ENCODE results near the gene ATP6V1B1.
"Not testable (repeated sequence)": the region's sequence is repeated elsewhere in the genome, so short reads cannot be mapped to it uniquely, and the experiment has no call there.

Gene ATP6V1B1

GRCh38 chr2:70992945-70993853 is 57.5 kb downstream of the ATP6V1B1 start:
- no peak for DNase-seq

GRCh38 chr2:70994009-70994698 is 58.5 kb downstream of the ATP6V1B1 start:
- DNase-seq = no peak

- peak; percentile 92 for DNase-seq
Observed at GRCh38 chr2:70994699-70995425, 59.2 kb downstream of the ATP6V1B1 start, which contains the start of gene TEX261. TEX261 (minus strand) TSS chr2:70994873; CDS start chr2:70994757, 116 bp downstream.

GRCh38 chr2:70995426-70995729 is 59.7 kb downstream of the ATP6V1B1 start:
- DNase-seq = no peak

GRCh38 chr2:70998885-70999284 is 63.2 kb downstream of the ATP6V1B1 start:
- DNase-seq = not testable (repeated sequence)

- no peak for DNase-seq
Observed at GRCh38 chr2:70999362-70999761, 63.7 kb downstream of the ATP6V1B1 start.

GRCh38 chr2:70999931-71000330 is 64.2 kb downstream of the ATP6V1B1 start:
- not testable (repeated sequence) for DNase-seq

GRCh38 chr2:71000780-71001591 is 65.3 kb downstream of the ATP6V1B1 start:
- no peak for DNase-seq

- DNase-seq = no peak
Observed at GRCh38 chr2:71001592-71001927, 65.9 kb downstream of the ATP6V1B1 start.

- DNase-seq = no peak
Observed at GRCh38 chr2:71001981-71002570, 66.4 kb downstream of the ATP6V1B1 start.

- DNase-seq = no peak
Observed at GRCh38 chr2:71003396-71003795, 67.7 kb downstream of the ATP6V1B1 start.

GRCh38 chr2:71003966-71004755 is 68.5 kb downstream of the ATP6V1B1 start:
- DNase-seq = no peak

- no peak for DNase-seq
Observed at GRCh38 chr2:71004857-71005256, 69.2 kb downstream of the ATP6V1B1 start.

GRCh38 chr2:71005271-71006202 is 69.8 kb downstream of the ATP6V1B1 start:
- DNase-seq = no peak

GRCh38 chr2:71006323-71006722 is 70.6 kb downstream of the ATP6V1B1 start:
- DNase-seq = no peak

GRCh38 chr2:71006955-71007799 is 71.5 kb downstream of the ATP6V1B1 start:
- no peak for DNase-seq

- DNase-seq = no peak
Observed at GRCh38 chr2:71008342-71008741, 72.6 kb downstream of the ATP6V1B1 start.

- DNase-seq = not testable (repeated sequence)
Observed at GRCh38 chr2:71011786-71012185, 76.1 kb downstream of the ATP6V1B1 start.
